ENCODE measurements around the gene TRAF1.

- TF ChIP-seq, protein P1, sequence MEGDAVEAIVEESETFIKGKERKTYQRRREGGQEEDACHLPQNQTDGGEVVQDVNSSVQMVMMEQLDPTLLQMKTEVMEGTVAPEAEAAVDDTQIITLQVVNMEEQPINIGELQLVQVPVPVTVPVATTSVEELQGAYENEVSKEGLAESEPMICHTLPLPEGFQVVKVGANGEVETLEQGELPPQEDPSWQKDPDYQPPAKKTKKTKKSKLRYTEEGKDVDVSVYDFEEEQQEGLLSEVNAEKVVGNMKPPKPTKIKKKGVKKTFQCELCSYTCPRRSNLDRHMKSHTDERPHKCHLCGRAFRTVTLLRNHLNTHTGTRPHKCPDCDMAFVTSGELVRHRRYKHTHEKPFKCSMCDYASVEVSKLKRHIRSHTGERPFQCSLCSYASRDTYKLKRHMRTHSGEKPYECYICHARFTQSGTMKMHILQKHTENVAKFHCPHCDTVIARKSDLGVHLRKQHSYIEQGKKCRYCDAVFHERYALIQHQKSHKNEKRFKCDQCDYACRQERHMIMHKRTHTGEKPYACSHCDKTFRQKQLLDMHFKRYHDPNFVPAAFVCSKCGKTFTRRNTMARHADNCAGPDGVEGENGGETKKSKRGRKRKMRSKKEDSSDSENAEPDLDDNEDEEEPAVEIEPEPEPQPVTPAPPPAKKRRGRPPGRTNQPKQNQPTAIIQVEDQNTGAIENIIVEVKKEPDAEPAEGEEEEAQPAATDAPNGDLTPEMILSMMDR (IDR thresholded peaks at IDR 0.05): no peak
- TF ChIP-seq POLR2A (IDR thresholded peaks at IDR 0.05): no peak
- TF ChIP-seq POLR2AphosphoS5 (IDR thresholded peaks at IDR 0.05): no peak
Measured at GRCh38 chr9:120904978-120905301, 21.7 kb downstream of the TRAF1 start.
